Measurements from ENCODE around the gene CHTF8. TPM values are rescaled to one million over a fixed set of nuclear protein-coding genes. Genes with fewer than 3 reads are reported as not detected.

CHTF8 gene
- total and polyA plus RNA-seq, 7 donors: 26.2 to 69.1 (median 48.4) TPM

DNA sequence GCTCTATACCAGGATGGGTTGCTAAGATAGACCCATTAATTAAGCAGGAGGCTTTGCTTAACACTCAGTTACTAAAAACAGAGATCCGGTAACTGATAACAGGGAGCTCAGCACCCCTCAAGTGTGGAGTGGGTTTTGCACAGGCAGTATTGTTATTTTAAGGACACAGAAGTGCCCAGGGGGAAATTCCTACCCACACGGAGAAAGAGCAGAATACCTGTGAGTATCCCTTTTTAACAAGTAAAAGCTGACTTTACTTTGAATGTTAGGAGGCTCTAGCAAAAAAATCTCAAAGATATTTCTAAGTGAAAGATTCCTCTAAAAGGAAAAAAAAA is 59.8 kb downstream of the CHTF8 start:
- H3K27me3 ChIP-seq (ENCODE audit: insufficient read depth in 3 of 3, low read length in 2 of 3): no peaks in the 10 kb centered on the region
- no peak for ATAC-seq
- H3K9me3 ChIP-seq: no peaks in the 10 kb centered on the region
- H3K36me3 ChIP-seq (ENCODE audit: insufficient read depth in 1 of 2, low read depth in 1 of 2): no peaks in the 10 kb centered on the region
- no peak overlapping the region for H3K4me3 ChIP-seq
- WGBS, 3 donors: 63 to 72% (median 65%) methylated on average over 2 of the region's 2 CpGs
- DNase-seq: no peak
- no peaks in the 10 kb centered on the region for H3K4me1 ChIP-seq
- intact Hi-C loops (cut with DNase I): no loop called here
- TF ChIP-seq, protein P1, sequence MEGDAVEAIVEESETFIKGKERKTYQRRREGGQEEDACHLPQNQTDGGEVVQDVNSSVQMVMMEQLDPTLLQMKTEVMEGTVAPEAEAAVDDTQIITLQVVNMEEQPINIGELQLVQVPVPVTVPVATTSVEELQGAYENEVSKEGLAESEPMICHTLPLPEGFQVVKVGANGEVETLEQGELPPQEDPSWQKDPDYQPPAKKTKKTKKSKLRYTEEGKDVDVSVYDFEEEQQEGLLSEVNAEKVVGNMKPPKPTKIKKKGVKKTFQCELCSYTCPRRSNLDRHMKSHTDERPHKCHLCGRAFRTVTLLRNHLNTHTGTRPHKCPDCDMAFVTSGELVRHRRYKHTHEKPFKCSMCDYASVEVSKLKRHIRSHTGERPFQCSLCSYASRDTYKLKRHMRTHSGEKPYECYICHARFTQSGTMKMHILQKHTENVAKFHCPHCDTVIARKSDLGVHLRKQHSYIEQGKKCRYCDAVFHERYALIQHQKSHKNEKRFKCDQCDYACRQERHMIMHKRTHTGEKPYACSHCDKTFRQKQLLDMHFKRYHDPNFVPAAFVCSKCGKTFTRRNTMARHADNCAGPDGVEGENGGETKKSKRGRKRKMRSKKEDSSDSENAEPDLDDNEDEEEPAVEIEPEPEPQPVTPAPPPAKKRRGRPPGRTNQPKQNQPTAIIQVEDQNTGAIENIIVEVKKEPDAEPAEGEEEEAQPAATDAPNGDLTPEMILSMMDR (IDR thresholded peaks at IDR 0.05): no peak
- H3K27ac ChIP-seq: no peak overlapping the region

GRCh38 chr16:69071036-69071435 is 61.4 kb downstream of the CHTF8 start:
- peaks cover under 1% of the 10 kb centered on the region for H3K4me1 ChIP-seq
- DNase-seq (no peak), ATAC-seq (no peak)
- no peaks in the 10 kb centered on the region for H3K36me3 ChIP-seq (ENCODE audit: insufficient read depth in 1 of 2, low read depth in 1 of 2)
- H3K27ac ChIP-seq: no peak overlapping the region
- intact Hi-C loops (cut with DNase I): no loop called here
- H3K4me3 ChIP-seq: no peak overlapping the region
- H3K27me3 ChIP-seq (ENCODE audit: insufficient read depth in 3 of 3, low read length in 2 of 3): no peaks in the 10 kb centered on the region
- WGBS, 3 donors: 75 to 79% (median 77%) methylated on average over 3 of the region's 3 CpGs
- H3K9me3 ChIP-seq: no peaks in the 10 kb centered on the region
- TF ChIP-seq, protein P1 (IDR thresholded peaks at IDR 0.05): no peak

DNA sequence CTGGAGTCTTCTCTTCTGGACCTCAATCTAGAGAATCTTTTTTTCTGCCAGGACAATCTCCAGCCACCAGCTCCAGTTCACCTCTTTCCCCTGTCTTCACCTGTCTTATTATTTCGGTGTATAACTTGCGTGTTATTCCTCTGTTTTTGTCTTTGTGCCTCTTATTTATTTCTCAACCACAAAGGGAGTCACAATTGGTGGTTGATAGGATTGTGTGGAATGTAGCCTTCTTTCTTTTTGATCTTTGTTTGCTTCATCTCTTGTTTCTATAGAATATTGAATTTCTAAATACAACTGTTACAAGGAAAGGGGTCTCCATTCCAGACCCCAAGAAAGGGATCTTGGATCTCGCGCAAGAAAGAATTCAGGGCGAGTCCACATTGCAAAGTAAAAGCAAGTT is 62.9 kb downstream of the CHTF8 start:
- Histone ChIP-seq H3K4me1 (peaks cover 13% of the 10 kb centered on the region), H3K36me3 (ENCODE audit: insufficient read depth in 1 of 2, low read depth in 1 of 2) (no peaks in the 10 kb centered on the region), H3K9me3 (no peaks in the 10 kb centered on the region), H3K27me3 (ENCODE audit: insufficient read depth in 3 of 3, low read length in 2 of 3) (no peaks in the 10 kb centered on the region), H3K27ac (no peak overlapping the region), H3K4me3 (no peak overlapping the region)
- TF ChIP-seq, protein P1 (IDR thresholded peaks at IDR 0.05): no peak
- 95 to 99% (median 98%) methylated on average over 5 of the region's 5 CpGs for WGBS, 3 donors
- ATAC-seq (no peak), DNase-seq (no peak)
- intact Hi-C loops (cut with DNase I): loop anchor here in 1 of 2 donors (5.0 kb wide), 1 partner anchor 33 kb away; no protein-coding TSS in a partner anchor

Other genes with a start within 250 kb of the CHTF8 start
- gene HAS3, start 26.9 kb downstream of the CHTF8 start, total RNA-seq: 1 to 10 TPM in 2 of 4 donors, under 1 TPM in 2; 0.40 to 1.8 (median 1.00) TPM
- under 1 TPM; 0.51 to 0.86 (median 0.76) TPM for gene HAS3, start 26.9 kb downstream of the CHTF8 start, polyA plus RNA-seq
- 10 to 100 TPM; 38.8 to 85.3 (median 73.1) TPM for gene UTP4, start 61 bp upstream of the CHTF8 start, total RNA-seq
- 100 to 1,000 TPM in 1 of 3 donors, 10 to 100 TPM in 2; 64.9 to 107 (median 75.8) TPM for gene UTP4, start 61 bp upstream of the CHTF8 start, polyA plus RNA-seq
- 10 to 100 TPM; 12.6 to 19.4 (median 14.7) TPM for gene SNTB2, start 54.6 kb upstream of the CHTF8 start, total RNA-seq
- 1 to 10 TPM; 2.7 to 8.4 (median 6.5) TPM for gene SNTB2, start 54.6 kb upstream of the CHTF8 start, polyA plus RNA-seq
- gene VPS4A, start 178.8 kb upstream of the CHTF8 start, total RNA-seq: 10 to 100 TPM; 46.2 to 60.6 (median 55.5) TPM
- 10 to 100 TPM; 38.1 to 76.2 (median 56.5) TPM for gene VPS4A, start 178.8 kb upstream of the CHTF8 start, polyA plus RNA-seq
- 10 to 100 TPM in 2 of 4 donors, 1 to 10 TPM in 2; 8.7 to 16.4 (median 11.0) TPM for gene PDF, start 198.0 kb upstream of the CHTF8 start, total RNA-seq
- 10 to 100 TPM in 1 of 3 donors, 1 to 10 TPM in 2; 6.8 to 19.8 (median 7.8) TPM for gene PDF, start 198.0 kb upstream of the CHTF8 start, polyA plus RNA-seq
- 10 to 100 TPM; 28.3 to 36.5 (median 35.4) TPM for gene COG8, start 207.0 kb upstream of the CHTF8 start, total RNA-seq
- 10 to 100 TPM; 16.7 to 25.3 (median 22.6) TPM for gene COG8, start 207.0 kb upstream of the CHTF8 start, polyA plus RNA-seq
- 10 to 100 TPM; 12.8 to 24.8 (median 16.6) TPM for gene NIP7, start 207.2 kb upstream of the CHTF8 start, total RNA-seq
- gene NIP7, start 207.2 kb upstream of the CHTF8 start, polyA plus RNA-seq: 10 to 100 TPM in 2 of 3 donors, 1 to 10 TPM in 1; 9.2 to 21.1 (median 15.6) TPM
- under 1 TPM in 2 of 4 donors, not detected in 2; 0.26 to 0.34 TPM for gene TMED6, start 219.2 kb upstream of the CHTF8 start, total RNA-seq
- gene TMED6, start 219.2 kb upstream of the CHTF8 start, polyA plus RNA-seq: under 1 TPM in 2 of 3 donors, not detected in 1; 0.09 to 0.13 TPM

All from psoas muscle (tissue), 8 donors.